CD14-positive monocyte (primary cell): ENCODE data around the gene KIF25. TPM values are rescaled to one million over a fixed set of nuclear protein-coding genes. Genes with fewer than 3 reads are reported as not detected.

Source experiments
- DNase-seq, 3 donors: peaks; one replicate each; pipeline ENCODE4 v3.0.0-alpha.2; 2011 to 2022
- H2AFZ ChIP-seq: 2 replicates; pipeline ENCODE4 v1.6.0; 2012; ENCODE audit warnings: mild to moderate bottlenecking, low read depth, low read length, inconsistent platforms; ENCODE audit not compliant: insufficient read depth, poor library complexity, severe bottlenecking
- H3K27ac ChIP-seq, 2 donors: 1 replicate in 1 of 2; 2 replicates in 1 of 2; pipeline ENCODE4 v1.5.1; 2012 to 2013; ENCODE audit warnings: low read length in 2 of 2, control low read depth in 1 of 2, inconsistent platforms in 1 of 2, low read depth in 1 of 2, mild to moderate bottlenecking in 1 of 2
- H3K27me3 ChIP-seq, 2 donors: one replicate each; pipeline versions ENCODE4 v1.6.0 to v1.6.1; 2011 to 2013; ENCODE audit warnings: low read length in 2 of 2; ENCODE audit not compliant: control insufficient read depth in 2 of 2, insufficient read depth in 2 of 2
- H3K36me3 ChIP-seq, 2 donors: replicated peaks in 1 of 2; 1 replicate in 1 of 2; 2 replicates in 1 of 2; pipeline versions ENCODE4 v1.5.1 to v1.6.1; 2012 to 2013; ENCODE audit warnings: low read length in 2 of 2, control low read depth in 1 of 2, inconsistent platforms in 1 of 2, mild to moderate bottlenecking in 1 of 2; ENCODE audit not compliant: insufficient read depth in 2 of 2, control insufficient read depth in 1 of 2
- H3K4me1 ChIP-seq, 2 donors: 1 replicate in 1 of 2; 2 replicates in 1 of 2; pipeline versions ENCODE4 v1.5.1 to v1.6.1; 2012 to 2013; ENCODE audit warnings: low read length in 2 of 2, control low read depth in 1 of 2, inconsistent platforms in 1 of 2, mild to moderate bottlenecking in 1 of 2, moderate library complexity in 1 of 2; ENCODE audit not compliant: insufficient read depth in 2 of 2, control insufficient read depth in 1 of 2
- H3K4me2 ChIP-seq: replicated peaks from 2 replicates; pipeline ENCODE3; 2012; ENCODE audit warnings: low read length, moderate library complexity, mild to moderate bottlenecking; ENCODE audit not compliant: poor library complexity, severe bottlenecking; ENCODE audit errors: extremely low read depth
- H3K4me3 ChIP-seq, 3 experiments: fragments of 200-600 bp in 1 of 3; sonication (generic) in 1 of 3; replicated peaks in 1 of 3; 1 replicate in 2 of 3; 2 replicates in 1 of 3; pipeline ENCODE4 v1.5.1; 2011 to 2013; ENCODE audit warnings: low read length in 3 of 3, mild to moderate bottlenecking in 3 of 3, control low read depth in 2 of 3, low read depth in 2 of 3, inconsistent platforms in 1 of 3, moderate library complexity in 1 of 3
- H3K79me2 ChIP-seq: 2 replicates; pipeline ENCODE4 v1.6.0; 2012; ENCODE audit warnings: mild to moderate bottlenecking, control low read depth, inconsistent platforms, low read length, moderate library complexity; ENCODE audit not compliant: insufficient read depth
- H3K9ac ChIP-seq: 2 replicates; pipeline ENCODE4 v1.6.0; 2017; ENCODE audit warnings: low read length, mild to moderate bottlenecking; ENCODE audit not compliant: insufficient read depth, poor library complexity, severe bottlenecking
- H3K9me3 ChIP-seq, 2 donors: replicated peaks in 1 of 2; 1 replicate in 1 of 2; 2 replicates in 1 of 2; pipeline versions ENCODE4 v1.5.1 to v1.6.1; 2012 to 2013; ENCODE audit warnings: low read length in 2 of 2, control low read depth in 1 of 2; ENCODE audit not compliant: control insufficient read depth in 1 of 2, insufficient read depth in 1 of 2
- H4K20me1 ChIP-seq: 2 replicates; pipeline ENCODE4 v1.6.0; 2012; ENCODE audit warnings: mild to moderate bottlenecking, low read length, control low read depth, moderate library complexity; ENCODE audit not compliant: insufficient read depth
- H3K27ac Mint-ChIP-seq, 7 donors: one replicate each; pipeline ENCODE4 v1.8.0; 2020; ENCODE audit warnings: mild to moderate bottlenecking in 7 of 7, mixed read lengths in 7 of 7, moderate library complexity in 6 of 7, inconsistent platforms in 2 of 7
- H3K27me3 Mint-ChIP-seq, 3 donors: one replicate each; pipeline ENCODE4 v1.8.0; 2021 to 2022; ENCODE audit warnings: low read depth in 3 of 3, mild to moderate bottlenecking in 3 of 3, mixed read lengths in 3 of 3, moderate library complexity in 3 of 3, inconsistent platforms in 1 of 3
- H3K36me3 Mint-ChIP-seq, 2 donors: one replicate each; pipeline ENCODE4 v1.8.0; 2020; ENCODE audit warnings: mixed read lengths in 2 of 2, inconsistent platforms in 1 of 2, mild to moderate bottlenecking in 1 of 2
- H3K4me1 Mint-ChIP-seq: one replicate; pipeline ENCODE4 v1.8.0; 2020; ENCODE audit warnings: mild to moderate bottlenecking, mixed read lengths
- H3K4me3 Mint-ChIP-seq, 2 donors: one replicate each; pipeline ENCODE4 v1.8.0; 2020; ENCODE audit warnings: mild to moderate bottlenecking in 2 of 2, mixed read lengths in 2 of 2, moderate library complexity in 1 of 2
- H3K9me3 Mint-ChIP-seq, 7 donors: one replicate each; pipeline ENCODE4 v1.8.0; 2020 to 2022; ENCODE audit warnings: mixed read lengths in 7 of 7, mild to moderate bottlenecking in 6 of 7, moderate library complexity in 6 of 7, inconsistent platforms in 2 of 7
- CTCF ChIP-seq: fragments of 200-600 bp; IDR thresholded peaks from one replicate; pipeline ENCODE4 v1.8.0; 2022; ENCODE audit warnings: antibody characterized with exemption, mild to moderate bottlenecking
- WGBS: methylation state at CpG from one replicate; pipeline ENCODE4 v1.1.5; 2013; ENCODE audit warnings: missing lambda C conversion rate; ENCODE audit not compliant: insufficient coverage; 5-methylcytosine and 5-hydroxymethylcytosine counted together
- intact Hi-C, 2 donors: fragments of 100-400 bp; cut with micrococcal nuclease; formaldehyde crosslinking; loops; one replicate each; pipeline versions ENCODE4 v1.15.0 to v1.15.1; 2023
- polyA plus RNA-seq, 3 donors: library from polyadenylated mRNA; depleted of rRNA in 1 of 3; unstranded in 2 of 3; stranded (reverse) in 1 of 3; fragments of 300-500 nt in 2 of 3; fragments of >200 nt in 1 of 3; fragmentation: Illumina TruSeq in 2 of 3; gene quantifications; 1 replicate in 2 of 3; 2 replicates in 1 of 3; pipeline ENCODE4 v1.2.3, GENCODE V29; 2012 to 2021

The KIF25 gene
- polyA plus RNA-seq, 3 donors, result not detected

GRCh38 chr6:168064226-168064807 lies 66.8 kb downstream of the KIF25 start:
- Histone ChIP-seq H2AFZ (no peak overlapping the region), H4K20me1 (no peaks in the 10 kb centered on the region), H3K36me3 (no peaks in the 10 kb centered on the region), H3K4me2 (no peak overlapping the region), H3K9ac (no peak overlapping the region), H3K27me3 (no peaks in the 10 kb centered on the region), H3K4me3 (no peak overlapping the region), H3K4me1 (no peaks in the 10 kb centered on the region), H3K9me3 (no peaks in the 10 kb centered on the region), H3K79me2 (no peaks in the 10 kb centered on the region), H3K27ac (no peak overlapping the region)
- H3K4me3 Mint-ChIP-seq, result no peak overlapping the region
- no peak overlapping the region for H3K27ac Mint-ChIP-seq
- H3K36me3 Mint-ChIP-seq, result no peaks in the 10 kb centered on the region
- peaks cover 0 to 4% (median 1%) of the 10 kb centered on the region in 3 donors for H3K27me3 Mint-ChIP-seq
- DNase-seq, result no peak
- H3K4me1 Mint-ChIP-seq, result no peaks in the 10 kb centered on the region
- H3K9me3 Mint-ChIP-seq, result peaks cover 0 to 14% (median 3%) of the 10 kb centered on the region in 7 donors
- WGBS, result 91% methylated on average over 11 of the region's 11 CpGs
- intact Hi-C loops, result no loop called here
- no peak for TF ChIP-seq CTCF

- Histone ChIP-seq H3K4me3 (no peak overlapping the region), H4K20me1 (no peaks in the 10 kb centered on the region), H3K36me3 (no peaks in the 10 kb centered on the region), H3K4me2 (no peak overlapping the region), H3K27ac (no peak overlapping the region), H3K79me2 (no peaks in the 10 kb centered on the region), H2AFZ (no peak overlapping the region), H3K27me3 (no peaks in the 10 kb centered on the region), H3K9ac (no peak overlapping the region), H3K4me1 (no peaks in the 10 kb centered on the region), H3K9me3 (no peaks in the 10 kb centered on the region)
- Mint-ChIP-seq H3K27ac (no peak overlapping the region), H3K27me3 (peaks cover 0 to 4% (median 2%) of the 10 kb centered on the region in 3 donors), H3K36me3 (no peaks in the 10 kb centered on the region), H3K4me1 (no peaks in the 10 kb centered on the region), H3K4me3 (no peak overlapping the region), H3K9me3 (peaks cover 2 to 12% (median 7%) of the 10 kb centered on the region in 7 donors)
- intact Hi-C loops, result no loop called here
- no peak for TF ChIP-seq CTCF
- WGBS, result 94% methylated on average over 22 of the region's 24 CpGs
- DNase-seq, result no peak
Measured at GRCh38 chr6:168067081-168067759, 69.7 kb downstream of the KIF25 start.
